HepG2 (cell line): ENCODE data around the gene CPEB4. TPM values are rescaled to one million over a fixed set of nuclear protein-coding genes. Genes with fewer than 3 reads are reported as not detected.

Experiments used
- CBX2 ChIP-seq, 2 experiments: fragments of 200-600 bp in 1 of 2; sonication (generic); formaldehyde crosslinking in 1 of 2; IDR thresholded peaks; 2 replicates each; pipeline versions ENCODE4 v1.7.0 to v1.8.1; 2018 to 2022; ENCODE audit warnings: low read depth in 2 of 2, low read length in 1 of 2, mild to moderate bottlenecking in 1 of 2, missing genetic modification reagents in 1 of 2
- FOXC1 ChIP-seq: sonication (generic); formaldehyde crosslinking; IDR thresholded peaks from 2 replicates; pipeline ENCODE4 v1.8.0; 2022; ENCODE audit warnings: mild to moderate bottlenecking, missing genetic modification reagents, borderline replicate concordance
- HNF4G ChIP-seq, 2 experiments: sonication (generic) in 1 of 2; formaldehyde crosslinking in 1 of 2; IDR thresholded peaks; 2 replicates each; pipeline versions ENCODE4 v1.4.0 to v1.6.1; 2011 to 2020; ENCODE audit warnings: borderline replicate concordance in 2 of 2, low read depth in 2 of 2, mild to moderate bottlenecking in 2 of 2, low read length in 1 of 2, missing genetic modification reagents in 1 of 2, moderate library complexity in 1 of 2
- JUN ChIP-seq: sonication (generic); formaldehyde crosslinking; IDR thresholded peaks from 2 replicates; pipeline ENCODE4 v1.4.0; 2020; ENCODE audit warnings: mild to moderate bottlenecking, missing genetic modification reagents
- MED1 ChIP-seq: sonication (generic); formaldehyde crosslinking; IDR thresholded peaks from 2 replicates; pipeline ENCODE4 v1.4.0; 2020; ENCODE audit warnings: missing genetic modification reagents
- MNT ChIP-seq: fragments of 450-650 bp; IDR thresholded peaks from 2 replicates; pipeline ENCODE4 v1.6.1; 2016
- PRMT3 ChIP-seq: sonication (generic); formaldehyde crosslinking; IDR thresholded peaks from 2 replicates; pipeline ENCODE4 v1.8.1; 2022; ENCODE audit warnings: low read depth, mild to moderate bottlenecking, moderate library complexity, missing genetic modification reagents, borderline replicate concordance
- ZFP91 ChIP-seq: sonication (generic); formaldehyde crosslinking; IDR thresholded peaks from 2 replicates; pipeline ENCODE4 v1.9.0; 2022; ENCODE audit warnings: missing genetic modification reagents, mild to moderate bottlenecking, borderline replicate concordance
- ZNF121 ChIP-seq: sonication (generic); formaldehyde crosslinking; IDR thresholded peaks from 2 replicates; pipeline ENCODE4 v1.5.0; 2020; ENCODE audit warnings: mild to moderate bottlenecking, missing genetic modification reagents
- ZNF609 ChIP-seq: sonication (generic); formaldehyde crosslinking; IDR thresholded peaks from 2 replicates; pipeline ENCODE4 v1.4.0; 2020; ENCODE audit warnings: mild to moderate bottlenecking, missing genetic modification reagents, borderline replicate concordance
- ZNF629 ChIP-seq: sonication (generic); formaldehyde crosslinking; conservative IDR thresholded peaks from 2 replicates; pipeline ENCODE4 v1.5.0; 2020; ENCODE audit warnings: missing genetic modification reagents
- ZNF678 ChIP-seq: sonication (generic); formaldehyde crosslinking; IDR thresholded peaks from 2 replicates; pipeline ENCODE4 v1.4.0; 2020; ENCODE audit warnings: mild to moderate bottlenecking, missing genetic modification reagents
- ZNF709 ChIP-seq: sonication (generic); formaldehyde crosslinking; IDR thresholded peaks from 2 replicates; pipeline ENCODE4 v1.5.0; 2020; ENCODE audit warnings: mild to moderate bottlenecking, missing genetic modification reagents
- ZNF776 ChIP-seq: sonication (generic); formaldehyde crosslinking; IDR thresholded peaks from 2 replicates; pipeline ENCODE4 v1.4.0; 2020; ENCODE audit warnings: mild to moderate bottlenecking, missing genetic modification reagents
- ZSCAN29 ChIP-seq: sonication (generic); formaldehyde crosslinking; conservative IDR thresholded peaks from 2 replicates; pipeline ENCODE4 v1.4.0; 2020; ENCODE audit warnings: mild to moderate bottlenecking, missing genetic modification reagents
- ZXDC ChIP-seq: sonication (generic); formaldehyde crosslinking; IDR thresholded peaks from 2 replicates; pipeline ENCODE4 v1.5.0; 2020; ENCODE audit warnings: mild to moderate bottlenecking, missing genetic modification reagents
- ZZZ3 ChIP-seq: sonication (generic); formaldehyde crosslinking; IDR thresholded peaks from 2 replicates; pipeline ENCODE4 v1.4.0; 2020; ENCODE audit warnings: missing genetic modification reagents, mild to moderate bottlenecking, borderline replicate concordance
- polyA plus RNA-seq, 8 experiments: library from polyadenylated mRNA; depleted of rRNA in 3 of 8; stranded (reverse) in 7 of 8; unstranded in 1 of 8; fragments of >200 nt; fragmentation: Illumina TruSeq in 4 of 8; extraction: Trizol in 4 of 8; gene quantifications; 2 replicates each; pipeline versions ENCODE4 v1.2.1 to v1.2.3, GENCODE V29; 2011 to 2016; ENCODE audit warnings: low read depth in 4 of 8, missing spikeins in 1 of 8, mixed read lengths in 1 of 8; ENCODE audit not compliant: insufficient read depth in 1 of 8
- total RNA-seq, 5 experiments: library from RNA; depleted of rRNA; stranded (reverse); fragments of >200 nt; fragmentation: Illumina TruSeq; extraction: Trizol; gene quantifications; 2 replicates each; pipeline ENCODE4 v1.2.3, GENCODE V29; 2016; ENCODE audit warnings: low read depth in 1 of 5

CPEB4 gene
- total and polyA plus RNA-seq, 2 of the 13 experiments (the other 11 are each of a cell fraction or from before 2014, with no cell fraction given): 7.7 to 26.7 TPM

- TF ChIP-seq ZNF609 (CRISPR knock-in tag) (peak; percentile 78), ZNF709 (CRISPR knock-in tag) (0 out of 2 replicates have a peak, but pooled peaks have one; percentile 51), ZNF629 (CRISPR knock-in tag) (no peak), MNT (no peak), ZZZ3 (CRISPR knock-in tag) (no peak), ZSCAN29 (CRISPR knock-in tag) (peak; percentile 68; the same call in 1 of the 2 replicates), PRMT3 (CRISPR knock-in tag) (peak; percentile 29; the same call in 1 of the 2 replicates), ZNF776 (CRISPR knock-in tag) (no peak), ZNF121 (CRISPR knock-in tag) (peak; percentile 53), CBX2 (IDR thresholded peaks at IDR 0.05; ENCODE audit: low read depth, low read length) (no peak), CBX2 (CRISPR knock-in tag; IDR thresholded peaks at IDR 0.05; ENCODE audit: low read depth) (no peak), JUN (CRISPR knock-in tag) (0 out of 2 replicates have a peak, but pooled peaks have one; percentile 64), ZNF678 (CRISPR knock-in tag) (no peak), MED1 (peak; percentile 97), ZXDC (CRISPR knock-in tag) (no peak), ZFP91 (peak; percentile 58), FOXC1 (CRISPR knock-in tag) (peak; percentile 67; the same call in 1 of the 2 replicates), HNF4G (IDR thresholded peaks at IDR 0.05; ENCODE audit: borderline replicate concordance, low read depth, low read length) (no peak), HNF4G (CRISPR knock-in tag; IDR thresholded peaks at IDR 0.05; ENCODE audit: borderline replicate concordance, low read depth) (no peak)
Measured at GRCh38 chr5:173941758-173942401, 53.7 kb downstream of the CPEB4 start (continued).
